Retinal pigment epithelial cell (primary cell): ENCODE measurements around the gene GRIP2.

Source experiments
- DNase-seq: peaks from one replicate; pipeline ENCODE4 v3.0.0-alpha.2; 2010; ENCODE audit warnings: low read depth
- H3K4me3 ChIP-seq: 2 replicates; pipeline ENCODE4 v1.5.1; 2011; ENCODE audit warnings: mild to moderate bottlenecking, low read length, control low read depth, moderate library complexity
- TF ChIP-seq, protein P1 (sequence below): conservative IDR thresholded peaks from 2 replicates; pipeline ENCODE4 v1.5.1; 2011; ENCODE audit warnings: low read depth, low read length, control low read depth, inconsistent platforms

The GRIP2 gene

GRCh38 chr3:14461748-14462324, 78.3 kb downstream of the GRIP2 start:
- H3K4me3 ChIP-seq: no peak overlapping the region
- TF ChIP-seq, protein P1, sequence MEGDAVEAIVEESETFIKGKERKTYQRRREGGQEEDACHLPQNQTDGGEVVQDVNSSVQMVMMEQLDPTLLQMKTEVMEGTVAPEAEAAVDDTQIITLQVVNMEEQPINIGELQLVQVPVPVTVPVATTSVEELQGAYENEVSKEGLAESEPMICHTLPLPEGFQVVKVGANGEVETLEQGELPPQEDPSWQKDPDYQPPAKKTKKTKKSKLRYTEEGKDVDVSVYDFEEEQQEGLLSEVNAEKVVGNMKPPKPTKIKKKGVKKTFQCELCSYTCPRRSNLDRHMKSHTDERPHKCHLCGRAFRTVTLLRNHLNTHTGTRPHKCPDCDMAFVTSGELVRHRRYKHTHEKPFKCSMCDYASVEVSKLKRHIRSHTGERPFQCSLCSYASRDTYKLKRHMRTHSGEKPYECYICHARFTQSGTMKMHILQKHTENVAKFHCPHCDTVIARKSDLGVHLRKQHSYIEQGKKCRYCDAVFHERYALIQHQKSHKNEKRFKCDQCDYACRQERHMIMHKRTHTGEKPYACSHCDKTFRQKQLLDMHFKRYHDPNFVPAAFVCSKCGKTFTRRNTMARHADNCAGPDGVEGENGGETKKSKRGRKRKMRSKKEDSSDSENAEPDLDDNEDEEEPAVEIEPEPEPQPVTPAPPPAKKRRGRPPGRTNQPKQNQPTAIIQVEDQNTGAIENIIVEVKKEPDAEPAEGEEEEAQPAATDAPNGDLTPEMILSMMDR: peak; percentile 87
- no peak for DNase-seq

- no peak for DNase-seq
- TF ChIP-seq, protein P1: no peak
- H3K4me3 ChIP-seq: no peak overlapping the region
These were observed 79.0 kb downstream of the GRIP2 start for GRCh38 chr3:14461006-14461747.

DNA sequence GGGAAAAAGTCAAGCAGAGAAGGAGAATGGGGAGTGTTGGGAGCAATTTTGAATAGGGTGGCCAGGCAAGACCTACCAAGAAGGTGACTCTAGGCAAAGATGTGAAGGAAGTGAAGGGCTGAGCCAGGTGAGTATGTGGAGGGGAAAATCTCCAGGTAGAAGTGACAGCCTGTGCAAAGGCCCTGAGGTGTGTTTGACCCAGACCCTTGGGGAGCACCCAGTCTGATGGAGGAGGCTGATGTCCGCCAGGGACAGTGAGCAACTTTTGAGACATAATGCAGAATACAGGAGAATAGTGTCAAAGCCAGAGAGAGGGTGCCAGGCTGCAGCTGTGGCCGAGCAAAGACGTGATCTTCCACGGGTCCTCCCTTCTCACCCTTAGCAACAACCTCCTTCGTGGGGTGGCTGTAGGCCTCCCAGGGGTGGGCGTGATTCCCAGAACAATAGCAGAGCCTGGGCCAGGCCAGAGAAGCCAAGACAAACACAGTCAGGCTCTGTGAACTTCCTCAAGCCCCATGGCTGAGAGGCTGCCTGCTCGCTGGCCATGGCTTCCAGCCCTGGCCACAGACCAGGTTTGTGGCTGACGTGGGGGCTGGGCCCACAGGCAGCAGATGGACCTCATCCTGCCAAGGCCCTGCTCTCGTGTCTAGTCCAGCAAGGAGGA, 79.7 kb downstream of the GRIP2 start:
- DNase-seq: no peak
- TF ChIP-seq, protein P1: no peak
- H3K4me3 ChIP-seq: no peak overlapping the region

GRCh38 chr3:14459787-14460186, 80.4 kb downstream of the GRIP2 start:
- no peak for DNase-seq
- TF ChIP-seq, protein P1: no peak
- H3K4me3 ChIP-seq: no peak overlapping the region

GRCh38 chr3:14459384-14459783, 80.8 kb downstream of the GRIP2 start:
- TF ChIP-seq, protein P1: no peak
- H3K4me3 ChIP-seq: no peak overlapping the region
- DNase-seq: no peak

DNA sequence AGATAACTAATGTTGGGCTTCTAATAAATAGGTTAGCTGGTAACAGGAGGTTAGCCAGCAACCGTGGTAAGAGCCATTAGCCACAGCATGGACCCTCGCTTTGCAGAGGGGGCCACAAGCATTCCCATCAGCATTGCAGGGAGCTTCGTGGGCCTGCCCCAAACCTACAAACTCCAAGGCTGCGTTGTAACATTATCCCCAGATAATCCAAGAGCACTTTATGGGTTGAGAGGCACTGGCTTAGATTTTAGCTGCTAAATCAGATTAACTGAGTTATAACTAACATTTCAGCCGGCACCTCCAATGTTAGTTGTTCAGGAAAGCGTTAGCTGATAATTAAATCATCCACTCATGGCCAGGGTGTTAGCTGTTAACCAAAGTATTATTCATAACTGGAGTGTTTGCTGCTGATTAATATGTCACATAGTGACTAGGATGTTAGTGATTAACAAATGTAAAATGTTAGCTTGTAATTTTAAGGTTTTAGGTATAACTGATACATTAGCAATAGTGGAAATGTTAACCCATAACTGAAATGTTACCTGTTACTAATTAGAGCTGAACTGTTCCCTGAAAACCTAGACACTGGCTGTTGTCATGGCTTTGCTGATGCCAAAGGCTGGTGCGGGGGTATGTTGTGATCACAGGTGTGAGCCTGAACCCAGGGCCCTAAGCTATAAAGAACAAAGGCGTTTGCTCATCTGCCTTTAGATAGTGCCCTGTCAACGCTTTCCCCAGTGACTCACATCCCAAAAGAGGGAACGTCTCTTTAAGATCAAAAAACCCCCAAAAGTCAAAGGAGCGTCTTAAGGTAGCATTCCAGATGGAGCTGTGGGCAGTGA, 81.5 kb downstream of the GRIP2 start:
- no peak overlapping the region for H3K4me3 ChIP-seq
- TF ChIP-seq, protein P1: no peak
- no peak for DNase-seq
